Neural progenitor cell (in vitro differentiated cells): ENCODE data around the gene RNF4. TPM values are rescaled to one million over a fixed set of nuclear protein-coding genes. Genes with fewer than 3 reads are reported as not detected.
A peak's percentile ranks its signal among the peaks of the same experiment; 100 is the strongest.

Source experiments
- DNase-seq: peaks from one replicate; pipeline ENCODE4 v3.0.0-alpha.2; 2016; ENCODE audit warnings: low spot score
- H2AFZ ChIP-seq: fragments of 200-600 bp; sonication (generic); replicated peaks from 2 replicates; pipeline ENCODE4 v1.6.1; 2016; ENCODE audit warnings: antibody characterized with exemption
- H3F3A ChIP-seq: fragments of 200-600 bp; sonication (generic); 2 replicates; pipeline ENCODE4 v1.6.1; 2016; ENCODE audit warnings: antibody characterized with exemption, low read depth
- H3K27ac ChIP-seq: fragments of 200-600 bp; sonication (generic); 2 replicates; pipeline ENCODE4 v1.5.1; 2016; ENCODE audit warnings: mild to moderate bottlenecking
- H3K27me3 ChIP-seq: fragments of 200-600 bp; sonication (generic); 2 replicates; pipeline ENCODE4 v1.6.1; 2016; ENCODE audit warnings: mild to moderate bottlenecking, moderate library complexity
- H3K36me3 ChIP-seq: fragments of 200-600 bp; sonication (generic); 2 replicates; pipeline ENCODE4 v1.5.1; 2016
- H3K4me1 ChIP-seq: fragments of 200-600 bp; sonication (generic); 2 replicates; pipeline ENCODE4 v1.6.1; 2016; ENCODE audit warnings: mixed run types
- H3K4me2 ChIP-seq: fragments of 200-600 bp; sonication (generic); 2 replicates; pipeline ENCODE4 v1.6.1; 2016
- H3K4me3 ChIP-seq: fragments of 200-600 bp; sonication (generic); 2 replicates; pipeline ENCODE4 v1.5.1; 2016
- H3K79me2 ChIP-seq: fragments of 200-600 bp; sonication (generic); 2 replicates; pipeline ENCODE4 v1.6.1; 2016; ENCODE audit warnings: low read depth
- H3K9ac ChIP-seq: fragments of 200-600 bp; sonication (generic); 2 replicates; pipeline ENCODE4 v1.6.1; 2016
- H3K9me3 ChIP-seq: fragments of 200-600 bp; sonication (generic); 2 replicates; pipeline ENCODE4 v1.5.1; 2016; ENCODE audit warnings: low read depth
- H4K20me1 ChIP-seq: fragments of 200-600 bp; sonication (generic); 2 replicates; pipeline ENCODE4 v1.6.1; 2016; ENCODE audit warnings: low read depth
- H3K27ac Mint-ChIP-seq: 3 replicates; pipeline ENCODE4 v1.8.0; 2021; ENCODE audit warnings: mixed read lengths
- H3K27me3 Mint-ChIP-seq: 2 replicates; pipeline ENCODE4 v1.8.0; 2022; ENCODE audit warnings: low read depth, mild to moderate bottlenecking, inconsistent platforms, moderate library complexity, mixed read lengths; ENCODE audit not compliant: insufficient read depth
- H3K36me3 Mint-ChIP-seq: 3 replicates; pipeline ENCODE4 v1.8.0; 2021; ENCODE audit warnings: mixed read lengths
- H3K4me1 Mint-ChIP-seq: 3 replicates; pipeline ENCODE4 v1.8.0; 2021; ENCODE audit warnings: mixed read lengths
- H3K4me3 Mint-ChIP-seq: 3 replicates; pipeline ENCODE4 v1.8.0; 2021; ENCODE audit warnings: mild to moderate bottlenecking, moderate library complexity, mixed read lengths
- H3K9me3 Mint-ChIP-seq: 3 replicates; pipeline ENCODE4 v1.8.0; 2020; ENCODE audit warnings: mixed read lengths
- EZH2 ChIP-seq: fragments of 200-600 bp; sonication (generic); IDR thresholded peaks from 2 replicates; pipeline ENCODE4 v1.6.1; 2017; ENCODE audit warnings: antibody characterized with exemption, mild to moderate bottlenecking, moderate library complexity
- EZH2phosphoT487 ChIP-seq: fragments of 200-600 bp; sonication (generic); IDR thresholded peaks from 2 replicates; pipeline ENCODE4 v1.6.1; 2017; ENCODE audit warnings: antibody characterized with exemption
- total RNA-seq: library from RNA; depleted of rRNA; stranded (reverse); fragments of >200 nt; gene quantifications from 2 replicates; pipeline ENCODE4 v1.2.3, GENCODE V29; 2015; ENCODE audit warnings: low replicate concordance
- TF ChIP-seq, protein P1 (sequence below): fragments of 200-600 bp; sonication (generic); IDR thresholded peaks from 2 replicates; pipeline ENCODE4 v1.5.1; 2017; ENCODE audit warnings: antibody characterized with exemption, mild to moderate bottlenecking

Gene RNF4
- total RNA-seq, 1 donor from 2014 or later = 73.8 TPM

DNA sequence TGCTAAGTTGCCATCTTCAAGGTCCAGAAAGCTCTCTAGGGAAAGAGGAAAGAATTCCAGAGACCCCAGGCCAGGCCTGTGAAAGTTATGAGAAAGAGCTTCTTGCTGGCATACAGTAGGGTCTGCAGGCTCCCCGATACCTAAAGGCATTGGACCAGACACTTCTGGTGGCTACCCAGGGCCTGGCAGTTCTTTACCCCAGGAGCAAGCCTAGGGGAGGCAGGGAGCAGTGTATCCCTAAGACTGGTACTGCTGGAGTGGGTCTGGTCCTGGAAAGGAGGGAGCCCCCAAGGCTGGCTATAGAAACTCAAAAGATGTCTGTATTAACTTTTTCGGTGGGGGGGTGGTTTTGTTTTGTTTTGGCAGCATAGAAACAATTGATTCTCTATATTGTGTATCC, 47.7 kb downstream of the RNF4 start:
- Mint-ChIP-seq H3K4me3 (no peak overlapping the region), H3K9me3 (no peaks in the 10 kb centered on the region), H3K27me3 (peaks cover 13% of the 10 kb centered on the region), H3K27ac (no peak overlapping the region), H3K4me1 (no peaks in the 10 kb centered on the region), H3K36me3 (peaks cover 38% of the 10 kb centered on the region)
- H3K27ac ChIP-seq = no peak overlapping the region
- H3F3A ChIP-seq = no peaks in the 10 kb centered on the region
- DNase-seq = no peak
- H3K4me1 ChIP-seq = no peaks in the 10 kb centered on the region
- no peaks in the 10 kb centered on the region for H3K79me2 ChIP-seq
- no peak overlapping the region for H2AFZ ChIP-seq
- H3K9me3 ChIP-seq = no peaks in the 10 kb centered on the region
- H4K20me1 ChIP-seq = no peaks in the 10 kb centered on the region
- H3K27me3 ChIP-seq = no peaks in the 10 kb centered on the region
- no peak overlapping the region for H3K4me2 ChIP-seq
- TF ChIP-seq EZH2 = no peak
- TF ChIP-seq, protein P1, sequence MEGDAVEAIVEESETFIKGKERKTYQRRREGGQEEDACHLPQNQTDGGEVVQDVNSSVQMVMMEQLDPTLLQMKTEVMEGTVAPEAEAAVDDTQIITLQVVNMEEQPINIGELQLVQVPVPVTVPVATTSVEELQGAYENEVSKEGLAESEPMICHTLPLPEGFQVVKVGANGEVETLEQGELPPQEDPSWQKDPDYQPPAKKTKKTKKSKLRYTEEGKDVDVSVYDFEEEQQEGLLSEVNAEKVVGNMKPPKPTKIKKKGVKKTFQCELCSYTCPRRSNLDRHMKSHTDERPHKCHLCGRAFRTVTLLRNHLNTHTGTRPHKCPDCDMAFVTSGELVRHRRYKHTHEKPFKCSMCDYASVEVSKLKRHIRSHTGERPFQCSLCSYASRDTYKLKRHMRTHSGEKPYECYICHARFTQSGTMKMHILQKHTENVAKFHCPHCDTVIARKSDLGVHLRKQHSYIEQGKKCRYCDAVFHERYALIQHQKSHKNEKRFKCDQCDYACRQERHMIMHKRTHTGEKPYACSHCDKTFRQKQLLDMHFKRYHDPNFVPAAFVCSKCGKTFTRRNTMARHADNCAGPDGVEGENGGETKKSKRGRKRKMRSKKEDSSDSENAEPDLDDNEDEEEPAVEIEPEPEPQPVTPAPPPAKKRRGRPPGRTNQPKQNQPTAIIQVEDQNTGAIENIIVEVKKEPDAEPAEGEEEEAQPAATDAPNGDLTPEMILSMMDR = no peak
- TF ChIP-seq EZH2phosphoT487 = no peak
- no peak overlapping the region for H3K4me3 ChIP-seq
- no peak overlapping the region for H3K9ac ChIP-seq
- no peaks in the 10 kb centered on the region for H3K36me3 ChIP-seq

GRCh38 chr4:2526559-2526958, 57.7 kb downstream of the RNF4 start:
- no peaks in the 10 kb centered on the region for H3F3A ChIP-seq
- H3K36me3 ChIP-seq = no peaks in the 10 kb centered on the region
- no peak overlapping the region for H3K27ac Mint-ChIP-seq
- peaks cover 4% of the 10 kb centered on the region for H3K9me3 Mint-ChIP-seq
- no peaks in the 10 kb centered on the region for H3K4me1 ChIP-seq
- no peak for TF ChIP-seq EZH2
- TF ChIP-seq EZH2phosphoT487 = no peak
- TF ChIP-seq, protein P1 = no peak
- no peak overlapping the region for H3K9ac ChIP-seq
- no peaks in the 10 kb centered on the region for H3K27me3 ChIP-seq
- H3K9me3 ChIP-seq = no peaks in the 10 kb centered on the region
- no peak overlapping the region for H3K4me2 ChIP-seq
- H3K27me3 Mint-ChIP-seq = peaks cover 12% of the 10 kb centered on the region
- H3K27ac ChIP-seq = no peak overlapping the region
- no peak overlapping the region for H3K4me3 ChIP-seq
- no peaks in the 10 kb centered on the region for H3K4me1 Mint-ChIP-seq
- no peaks in the 10 kb centered on the region for H3K36me3 Mint-ChIP-seq
- no peak for DNase-seq
- no peaks in the 10 kb centered on the region for H3K79me2 ChIP-seq
- no peak overlapping the region for H3K4me3 Mint-ChIP-seq
- H4K20me1 ChIP-seq = no peaks in the 10 kb centered on the region
- no peak overlapping the region for H2AFZ ChIP-seq

DNA sequence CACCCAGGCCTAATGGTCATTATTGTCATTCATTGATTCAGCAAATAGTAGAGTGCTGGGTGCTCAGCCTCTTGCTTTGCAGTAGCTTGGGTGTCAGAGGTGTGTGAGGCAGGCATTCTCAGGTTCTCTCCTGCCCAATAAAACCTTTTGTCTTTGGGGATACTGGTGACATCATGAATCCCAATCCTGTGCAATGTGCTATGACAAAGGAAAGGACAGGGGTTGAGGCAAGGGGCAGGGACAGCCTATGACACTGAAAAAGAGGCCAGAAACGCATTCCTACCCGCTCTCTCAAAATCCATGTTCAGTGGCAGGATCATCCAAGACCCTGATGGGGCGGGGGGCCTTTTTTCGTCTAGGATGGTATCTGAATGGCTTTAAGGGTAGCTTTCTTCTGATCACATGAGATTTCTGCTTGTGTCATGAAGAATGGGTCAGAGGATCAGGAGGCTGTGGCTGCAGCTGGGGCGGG, 66.0 kb downstream of the RNF4 start:
- Histone ChIP-seq H3K4me1 (peaks cover 11% of the 10 kb centered on the region), H2AFZ (peak overlapping the region; percentile 68), H3K36me3 (no peaks in the 10 kb centered on the region), H3K4me2 (peak overlapping the region; percentile 89), H3F3A (peaks cover 28% of the 10 kb centered on the region), H3K4me3 (peak overlapping the region; percentile 99), H4K20me1 (peaks cover 29% of the 10 kb centered on the region), H3K9ac (peak overlapping the region; percentile 22), H3K9me3 (no peaks in the 10 kb centered on the region), H3K79me2 (peaks cover 30% of the 10 kb centered on the region), H3K27ac (peak overlapping the region; percentile 68), H3K27me3 (no peaks in the 10 kb centered on the region)
- peak; percentile 43 for DNase-seq
- peak overlapping the region; percentile 94 for H3K27ac Mint-ChIP-seq
- H3K4me3 Mint-ChIP-seq = peak overlapping the region; percentile 97
- no peaks in the 10 kb centered on the region for H3K9me3 Mint-ChIP-seq
- peaks cover 20% of the 10 kb centered on the region for H3K4me1 Mint-ChIP-seq
- peaks cover 4% of the 10 kb centered on the region for H3K36me3 Mint-ChIP-seq
- H3K27me3 Mint-ChIP-seq = peaks cover 7% of the 10 kb centered on the region
- TF ChIP-seq EZH2phosphoT487 (no peak), EZH2 (no peak)
- TF ChIP-seq, protein P1 = no peak
